Activated T-cell treated with anti-CD3 and anti-CD28 coated beads for 48 hours (primary cell): ENCODE data around the gene TPP1.

Source experiments
- DNase-seq: peaks from one replicate; pipeline ENCODE4 v3.0.0-alpha.2; 2020; ENCODE audit warnings: low read depth

Gene TPP1

DNA sequence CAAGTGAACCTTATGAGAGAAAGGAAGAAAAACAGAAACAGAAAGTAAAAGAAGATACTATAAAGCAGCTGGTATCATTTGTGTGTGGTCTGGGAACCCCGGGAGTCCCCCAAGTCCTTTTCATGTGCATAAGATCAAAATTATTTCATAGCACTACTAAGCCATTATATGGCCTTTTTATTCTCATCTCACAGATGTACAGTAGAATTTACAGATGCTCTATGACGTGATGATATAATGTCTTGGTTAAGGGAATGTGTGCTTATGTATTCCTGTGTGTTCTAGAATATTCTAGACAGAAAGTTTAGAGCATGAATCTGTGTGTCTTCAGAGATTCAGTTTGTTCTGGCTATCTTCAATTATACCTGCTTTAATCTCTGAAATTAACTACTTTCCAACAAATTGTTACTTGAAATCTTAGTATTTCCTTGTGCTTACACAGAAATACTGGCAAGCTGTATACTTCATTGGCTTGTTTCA lies 8.6 kb upstream of the TPP1 start:
- DNase-seq = no peak

- DNase-seq = no peak
Observed at GRCh38 chr11:6626971-6627761, 7.9 kb upstream of the TPP1 start.

- DNase-seq = no peak
Observed at GRCh38 chr11:6625832-6626420, 6.7 kb upstream of the TPP1 start.

- no peak for DNase-seq
Observed at GRCh38 chr11:6625156-6625831, 6.1 kb upstream of the TPP1 start.

DNA sequence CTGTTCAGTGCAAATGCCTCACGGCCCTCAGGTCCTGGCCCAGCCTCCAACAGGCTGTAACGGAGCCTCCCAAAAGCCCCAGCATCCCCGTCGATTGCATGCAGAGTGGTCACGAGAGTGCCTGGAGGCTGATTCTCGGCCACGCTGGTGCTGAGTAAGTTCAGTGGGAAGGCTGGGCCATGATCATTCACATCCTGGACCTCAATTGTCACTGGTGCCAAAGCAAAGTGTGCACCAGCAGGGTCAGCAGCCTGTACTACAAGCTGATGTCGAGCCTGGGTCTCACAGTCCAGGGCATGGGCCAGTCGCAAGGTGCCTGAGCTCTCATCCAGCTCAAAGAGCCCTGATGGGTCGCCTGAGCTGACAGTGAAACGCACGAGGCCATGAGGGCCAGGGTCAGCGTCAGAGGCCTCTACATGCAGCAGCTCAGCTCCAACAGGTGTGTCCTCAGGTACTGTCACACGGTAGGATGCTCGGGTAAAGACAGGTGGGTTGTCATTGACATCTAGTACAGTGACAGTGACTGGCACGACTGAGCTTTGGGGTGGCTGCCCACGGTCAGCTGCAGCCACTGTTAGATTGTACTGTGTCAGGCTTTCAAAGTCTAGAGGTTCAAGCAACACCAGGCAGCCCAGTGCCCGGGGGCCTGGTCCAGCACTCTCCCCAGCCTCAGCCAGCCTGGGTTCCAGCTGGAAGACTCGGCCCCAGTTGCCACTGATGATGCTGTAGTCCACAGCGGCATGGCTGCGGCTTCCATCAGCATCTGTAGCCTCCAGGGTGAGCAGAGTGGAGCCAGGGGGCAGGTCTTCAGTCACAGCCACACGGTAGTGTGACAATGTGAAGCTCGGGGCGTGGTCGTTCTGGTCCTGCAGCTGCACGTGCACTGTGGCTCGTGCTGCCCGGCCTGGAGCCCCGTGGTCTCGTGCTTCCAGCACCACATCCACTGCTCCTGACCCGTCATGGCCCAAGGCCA lies 4.5 kb upstream of the TPP1 start:
- DNase-seq = no peak

GRCh38 chr11:6622261-6623171 lies 3.3 kb upstream of the TPP1 start:
- DNase-seq = no peak

GRCh38 chr11:6621711-6622211 lies 2.5 kb upstream of the TPP1 start:
- no peak for DNase-seq

DNA sequence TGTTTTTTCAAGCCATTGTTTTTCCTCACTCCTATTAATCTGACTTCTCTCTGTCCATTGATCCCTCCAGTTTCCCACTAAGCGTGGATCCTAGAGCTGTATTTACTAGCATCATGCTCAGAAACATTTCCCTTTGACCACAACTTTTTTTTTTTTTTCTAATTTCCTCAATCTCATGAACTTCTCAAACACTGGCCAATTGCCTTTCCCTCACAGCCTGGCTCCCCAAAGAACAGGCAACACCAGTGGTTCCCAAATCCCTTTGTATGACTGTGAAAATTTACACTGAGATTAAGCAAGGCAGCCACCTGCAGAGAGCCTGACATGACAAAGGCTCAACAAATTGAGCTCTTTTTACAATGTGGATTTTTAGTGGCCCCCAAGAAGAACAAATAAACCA lies 1.4 kb upstream of the TPP1 start:
- DNase-seq = no peak

- DNase-seq = peak; percentile 31
Observed at GRCh38 chr11:6618117-6619003, 862 bp downstream of the TPP1 start.

DNA sequence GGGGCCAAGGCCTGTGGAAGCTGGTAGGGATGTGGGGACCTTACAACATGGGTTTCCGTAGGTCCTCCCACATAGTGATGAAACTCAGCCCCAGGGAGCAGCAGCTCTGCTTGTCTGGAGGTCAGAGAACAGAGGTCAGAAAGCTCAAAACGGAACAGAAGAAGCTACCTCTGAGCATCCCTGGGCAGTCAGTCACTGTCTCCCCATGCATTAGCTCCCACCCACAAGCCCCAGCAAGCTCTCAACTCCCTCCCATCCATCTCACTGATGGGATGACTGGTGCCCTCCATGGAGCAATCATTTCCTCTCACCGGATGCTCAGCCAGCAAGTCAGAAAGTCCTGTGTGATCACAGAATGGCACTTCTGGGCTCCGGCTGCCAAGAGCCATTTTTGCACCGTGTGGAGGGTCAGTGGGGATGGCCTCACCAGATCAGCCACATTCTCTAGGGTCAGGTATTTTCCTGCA lies 1.9 kb downstream of the TPP1 start:
- no peak for DNase-seq

- no peak for DNase-seq
Observed at GRCh38 chr11:6616596-6617250, 2.5 kb downstream of the TPP1 start.

DNA sequence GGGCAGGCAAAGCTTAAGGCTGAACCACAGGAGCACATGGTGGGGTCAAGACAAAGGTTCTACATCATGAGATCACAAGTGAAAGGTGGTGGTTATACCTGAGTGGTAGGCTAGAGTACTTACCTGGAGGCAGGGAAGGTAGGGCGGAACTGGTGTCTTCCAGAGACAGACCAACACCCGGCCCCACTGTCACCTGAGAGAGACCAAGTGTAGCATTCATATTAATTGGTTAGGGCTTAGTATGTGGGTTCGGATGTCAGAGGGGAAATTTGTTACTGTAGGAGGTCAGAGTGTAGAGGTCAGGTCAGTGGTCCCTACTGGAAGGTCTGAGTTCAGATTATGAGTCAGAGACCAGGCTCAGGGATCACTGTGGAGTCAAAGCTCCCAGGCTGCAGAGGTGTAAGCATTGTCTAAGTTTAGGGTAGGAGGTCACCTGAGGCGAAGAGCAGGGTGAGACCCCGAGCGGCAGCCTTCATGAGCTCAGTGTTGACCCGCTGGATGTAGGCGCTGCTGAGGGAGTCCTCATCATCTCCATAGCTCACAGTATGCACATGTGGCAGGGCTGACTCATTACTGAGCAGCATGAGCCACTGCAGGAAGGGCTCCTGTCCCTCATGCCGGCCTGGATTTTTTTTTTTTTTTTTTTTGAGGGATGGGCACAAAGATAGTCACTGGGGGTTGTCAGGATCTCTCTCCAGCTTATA lies 3.2 kb downstream of the TPP1 start:
- no peak for DNase-seq

DNA sequence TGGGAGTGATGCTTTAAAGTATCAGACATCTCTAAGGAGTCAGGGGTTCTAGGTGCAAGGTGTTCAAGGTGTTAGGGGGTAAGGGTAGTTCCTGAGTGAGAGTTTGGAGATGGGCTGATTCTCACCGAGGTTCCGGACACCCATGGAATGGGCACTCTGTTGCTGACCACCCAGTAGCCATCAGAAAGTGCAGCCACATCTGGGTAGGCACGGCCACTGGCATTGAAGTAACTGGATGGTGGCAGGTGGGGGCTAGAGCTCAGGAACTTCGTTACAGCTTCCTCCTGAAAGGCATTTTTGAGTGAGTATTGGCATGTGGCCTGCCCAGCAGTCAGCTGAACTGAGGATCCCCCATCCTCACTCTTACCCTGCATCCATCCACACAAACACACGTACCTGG lies 4.2 kb downstream of the TPP1 start:
- DNase-seq = no peak

DNA sequence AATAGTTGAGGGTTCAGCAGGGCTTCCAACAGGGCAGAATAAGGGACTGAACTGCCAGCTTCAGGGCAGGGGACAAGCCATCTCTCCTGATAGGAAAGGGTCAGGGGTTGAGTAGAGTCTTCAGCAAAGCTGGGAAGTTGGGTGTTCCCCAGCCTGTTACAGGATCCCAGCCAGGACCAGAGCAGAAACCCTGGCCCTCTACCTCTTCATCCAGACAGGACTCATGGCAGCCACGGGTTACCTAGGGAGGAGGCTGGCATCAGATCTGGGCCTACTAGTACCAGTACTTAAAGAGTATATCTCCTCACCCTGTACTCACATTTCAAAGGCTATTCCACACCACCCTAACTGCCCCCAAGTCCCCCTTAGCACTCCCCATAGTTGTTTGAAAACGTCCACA lies 4.8 kb downstream of the TPP1 start:
- DNase-seq = no peak

DNA sequence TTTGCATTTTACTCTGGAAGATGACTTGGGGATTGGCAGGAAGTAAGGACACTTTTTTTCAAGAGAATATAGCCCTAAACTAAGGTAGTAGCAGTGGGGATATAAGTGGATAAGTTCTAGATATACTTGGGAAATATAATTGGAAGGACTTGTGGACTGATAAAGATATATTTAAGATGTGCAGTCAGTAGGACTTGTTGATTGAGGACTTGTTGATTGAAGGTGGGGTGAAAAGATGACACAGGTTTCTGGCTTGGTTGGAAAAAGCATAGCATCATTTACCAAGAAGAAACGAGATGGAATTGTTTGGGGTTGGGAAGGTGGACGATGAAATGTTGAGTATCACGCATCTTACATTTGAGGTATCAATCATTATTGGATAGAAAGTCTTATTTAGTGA lies 5.7 kb downstream of the TPP1 start:
- DNase-seq = no peak

- peak; percentile 96 for DNase-seq
Observed at GRCh38 chr11:6612213-6613041, 6.8 kb downstream of the TPP1 start, which contains the start of gene TAF10. Gene TAF10, minus strand, starts transcription at chr11:6612216. Its CDS starts 27 bp downstream, at chr11:6612189.

GRCh38 chr11:6611963-6612212 lies 7.3 kb downstream of the TPP1 start:
- DNase-seq = no peak
